DOHH2 (cell line): ENCODE measurements around the gene SRCAP.

ENCODE experiments used
- CTCF ChIP-seq: fragments of 200-600 bp; sonication (generic); IDR thresholded peaks from one replicate; pipeline ENCODE4 v1.5.1; 2014; ENCODE audit warnings: antibody characterized with exemption, mild to moderate bottlenecking, low read depth, low read length; ENCODE audit not compliant: poor library complexity, severe bottlenecking
- EZH2phosphoT487 ChIP-seq: fragments of 200-600 bp; sonication (generic); IDR thresholded peaks from 2 replicates; pipeline ENCODE4 v1.6.1; 2017; ENCODE audit warnings: borderline replicate concordance, mild to moderate bottlenecking, antibody characterized with exemption, low read length, moderate library complexity, mixed read lengths

GRCh38 chr16:30736995-30737793 lies 38.2 kb downstream of the SRCAP start:
- TF ChIP-seq CTCF (no peak), EZH2phosphoT487 (no peak)
